HG02588 (cell line): Measurements from ENCODE around the gene VAC14.
"Not testable (repeated sequence)": the region's sequence is repeated elsewhere in the genome, so short reads cannot be mapped to it uniquely, and the experiment has no call there.

Source experiments
- ATAC-seq: cut with Tn5 transposase; IDR thresholded peaks from one replicate; pipeline ENCODE4 v1.9.1; 2021; ENCODE audit warnings: mild to moderate bottlenecking, moderate library complexity; ENCODE audit not compliant: unreplicated experiment

VAC14 gene

GRCh38 chr16:70649300-70649699 is 151.7 kb downstream of the VAC14 start:
- no peak for ATAC-seq

- ATAC-seq, result no peak
These were observed 152.4 kb downstream of the VAC14 start for GRCh38 chr16:70648606-70649005.

- ATAC-seq, result no peak
These were observed 153.3 kb downstream of the VAC14 start for GRCh38 chr16:70647441-70648359.

- ATAC-seq, result no peak
These were observed 154.4 kb downstream of the VAC14 start, which contains the start of gene IL34 for GRCh38 chr16:70646260-70647241. TSS of gene IL34 (plus strand) at chr16:70646559. CDS start at chr16:70646948, 389 bp downstream.

GRCh38 chr16:70644763-70645597 is 156.0 kb downstream of the VAC14 start:
- no peak for ATAC-seq

- ATAC-seq, result not testable (repeated sequence)
These were observed 157.7 kb downstream of the VAC14 start for GRCh38 chr16:70643264-70643663.

- ATAC-seq, result no peak
These were observed 158.3 kb downstream of the VAC14 start for GRCh38 chr16:70642633-70643032.

GRCh38 chr16:70638814-70639792 is 161.9 kb downstream of the VAC14 start:
- no peak for ATAC-seq
